Astrocyte of the spinal cord (primary cell): Measurements from ENCODE around the gene SEC14L5.

Experiments used
- DNase-seq: peaks from one replicate; pipeline ENCODE4 v3.0.0; 2011; ENCODE audit warnings: low read depth, low spot score
- H3K4me3 ChIP-seq: 2 replicates; pipeline ENCODE4 v1.5.1; 2011; ENCODE audit warnings: low read depth, mild to moderate bottlenecking, low read length, moderate library complexity
- in situ Hi-C: cut with HindIII; loops from 2 replicates; pipeline ENCODE4 v1.10.0; 2017; ENCODE audit warnings: low sequenced_read_pairs
- TF ChIP-seq, protein P1 (sequence below): IDR thresholded peaks from 2 replicates; pipeline ENCODE4 v1.5.1; 2012; ENCODE audit warnings: low read depth, mild to moderate bottlenecking, low read length, inconsistent platforms

SEC14L5 gene

GRCh38 chr16:4972938-4973587 is 14.9 kb downstream of the SEC14L5 start:
- DNase-seq = no peak
- no peak overlapping the region for H3K4me3 ChIP-seq
- in situ Hi-C loops = no loop called here
- TF ChIP-seq, protein P1, sequence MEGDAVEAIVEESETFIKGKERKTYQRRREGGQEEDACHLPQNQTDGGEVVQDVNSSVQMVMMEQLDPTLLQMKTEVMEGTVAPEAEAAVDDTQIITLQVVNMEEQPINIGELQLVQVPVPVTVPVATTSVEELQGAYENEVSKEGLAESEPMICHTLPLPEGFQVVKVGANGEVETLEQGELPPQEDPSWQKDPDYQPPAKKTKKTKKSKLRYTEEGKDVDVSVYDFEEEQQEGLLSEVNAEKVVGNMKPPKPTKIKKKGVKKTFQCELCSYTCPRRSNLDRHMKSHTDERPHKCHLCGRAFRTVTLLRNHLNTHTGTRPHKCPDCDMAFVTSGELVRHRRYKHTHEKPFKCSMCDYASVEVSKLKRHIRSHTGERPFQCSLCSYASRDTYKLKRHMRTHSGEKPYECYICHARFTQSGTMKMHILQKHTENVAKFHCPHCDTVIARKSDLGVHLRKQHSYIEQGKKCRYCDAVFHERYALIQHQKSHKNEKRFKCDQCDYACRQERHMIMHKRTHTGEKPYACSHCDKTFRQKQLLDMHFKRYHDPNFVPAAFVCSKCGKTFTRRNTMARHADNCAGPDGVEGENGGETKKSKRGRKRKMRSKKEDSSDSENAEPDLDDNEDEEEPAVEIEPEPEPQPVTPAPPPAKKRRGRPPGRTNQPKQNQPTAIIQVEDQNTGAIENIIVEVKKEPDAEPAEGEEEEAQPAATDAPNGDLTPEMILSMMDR = no peak

- TF ChIP-seq, protein P1 = no peak
- no peak for DNase-seq
- in situ Hi-C loops = no loop called here
- no peak overlapping the region for H3K4me3 ChIP-seq
Measured at GRCh38 chr16:4976079-4976478, 17.9 kb downstream of the SEC14L5 start.

DNA sequence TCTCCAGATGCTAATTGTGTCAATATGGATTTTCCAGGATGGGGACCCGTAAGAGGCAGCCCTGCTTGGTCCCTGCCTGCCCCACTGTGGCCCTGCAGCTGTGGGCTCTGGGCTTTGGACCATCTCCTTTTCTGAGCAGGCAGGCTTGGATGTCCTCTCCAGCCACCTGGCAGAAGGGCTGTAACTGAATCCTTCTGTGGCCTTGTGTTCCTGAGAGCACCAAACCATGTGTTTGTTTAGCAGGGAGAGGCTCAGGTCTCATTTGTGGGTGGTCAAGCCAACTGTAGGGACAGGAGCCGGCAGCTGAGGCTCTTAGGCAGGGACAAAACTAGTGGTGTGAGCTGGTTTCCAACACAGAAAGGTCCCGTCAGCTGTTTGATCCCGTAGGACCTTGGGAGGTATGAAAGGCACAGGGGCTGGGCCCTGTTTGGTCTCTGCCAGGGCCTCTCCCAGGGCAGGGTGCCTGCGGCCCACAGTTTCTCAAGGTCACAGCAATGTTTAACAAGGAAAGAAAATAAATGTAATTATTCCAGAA is 18.5 kb downstream of the SEC14L5 start:
- in situ Hi-C loops = no loop called here
- TF ChIP-seq, protein P1 = no peak
- DNase-seq = no peak
- no peak overlapping the region for H3K4me3 ChIP-seq

GRCh38 chr16:4979164-4979563 is 21.0 kb downstream of the SEC14L5 start:
- TF ChIP-seq, protein P1 = no peak
- H3K4me3 ChIP-seq = no peak overlapping the region
- DNase-seq = no peak
- in situ Hi-C loops = no loop called here

DNA sequence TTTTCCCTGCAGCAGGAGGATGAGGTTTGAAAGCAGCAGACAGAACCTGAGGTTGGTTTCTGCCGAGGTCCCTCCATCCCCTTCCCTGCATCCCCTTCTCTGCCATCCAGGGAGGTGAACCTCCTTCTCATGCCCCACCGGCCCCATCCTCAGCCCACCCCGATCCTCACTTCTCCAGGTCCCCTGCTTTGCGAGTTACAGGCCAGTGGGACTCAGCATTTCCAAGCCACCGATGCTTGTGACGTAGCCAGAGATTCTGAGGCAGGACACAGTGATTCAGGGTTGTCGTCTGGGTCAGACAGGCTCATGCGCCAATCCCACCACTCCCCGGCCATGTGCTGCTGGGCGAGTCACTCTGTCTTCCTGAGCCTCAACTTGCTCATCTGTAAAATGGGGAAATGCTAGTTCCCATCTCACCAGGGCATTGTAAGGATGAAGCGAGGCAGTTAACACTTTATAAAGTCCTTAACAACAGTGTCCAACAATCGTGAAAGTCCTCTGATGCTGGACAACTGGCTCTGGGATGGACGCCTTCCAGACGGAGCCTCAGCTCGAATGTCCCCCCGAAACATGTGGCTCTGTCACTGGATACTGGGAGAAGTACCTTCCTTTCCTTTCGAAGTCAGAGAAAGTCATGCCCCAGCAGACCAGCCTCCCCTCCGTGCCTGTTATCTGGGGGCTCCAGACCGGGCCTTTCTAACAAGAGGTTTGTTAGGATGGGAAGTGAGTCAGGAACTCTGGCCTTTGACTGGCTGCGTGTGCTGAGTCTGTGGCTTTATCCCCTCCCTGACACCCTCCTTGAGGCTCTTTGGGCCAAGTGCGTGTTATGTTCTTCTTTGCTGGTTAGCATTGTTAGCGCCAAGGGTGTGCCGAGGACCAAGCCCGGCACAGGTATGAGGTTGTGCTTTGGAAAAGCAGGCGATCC is 21.9 kb downstream of the SEC14L5 start:
- TF ChIP-seq, protein P1 = no peak
- H3K4me3 ChIP-seq = no peak overlapping the region
- DNase-seq = no peak
- in situ Hi-C loops = no loop called here

- TF ChIP-seq, protein P1 = no peak
- no peak overlapping the region for H3K4me3 ChIP-seq
- no peak for DNase-seq
- in situ Hi-C loops = no loop called here
Measured at GRCh38 chr16:4980691-4981090, 22.6 kb downstream of the SEC14L5 start.
